SK-N-SH (cell line): Measurements from ENCODE around the gene TIMM10B. TPM values are rescaled to one million over a fixed set of nuclear protein-coding genes. Genes with fewer than 3 reads are reported as not detected.

ENCODE experiments used
- CTCF ChIA-PET: fragments of 300-600, 350-600 bp; formaldehyde crosslinking; extraction: SDS; loops from one replicate; lab custom pipeline; 2021; lab: Yijun Ruan, JAX
- POLR2A ChIA-PET: fragments of 350-600 bp; sonication (Branson Sonifier 250); formaldehyde crosslinking; extraction: SDS; loops from one replicate; lab custom pipeline; 2020; ENCODE audit warnings: antibody characterized with exemption, inconsistent platforms; lab: Yijun Ruan, JAX
- DNase-seq: peaks from one replicate; pipeline ENCODE4 v3.0.0; 2012
- H2AFZ ChIP-seq: fragments of 200-600 bp; sonication (generic); 2 replicates; pipeline ENCODE4 v1.8.1; 2016; ENCODE audit warnings: antibody characterized with exemption, mild to moderate bottlenecking, low read depth
- H3F3A ChIP-seq: fragments of 200-600 bp; sonication (generic); replicated peaks from 2 replicates; pipeline ENCODE3; 2016; ENCODE audit warnings: antibody characterized with exemption, mild to moderate bottlenecking; ENCODE audit not compliant: insufficient read depth
- H3K27ac ChIP-seq, 2 experiments: fragments of 200-500 bp in 1 of 2; fragments of 200-600 bp in 1 of 2; sonication (Bioruptor generic) in 1 of 2; sonication (generic), shearing (Covaris generic) in 1 of 2; 2 replicates each; pipeline versions ENCODE4 v1.5.1 to v1.6.1; 2014 to 2016; ENCODE audit warnings: low read depth in 2 of 2, inconsistent platforms in 1 of 2, low read length in 1 of 2, mild to moderate bottlenecking in 1 of 2, mixed read lengths in 1 of 2
- H3K27me3 ChIP-seq: fragments of 200-600 bp; sonication (generic), shearing (Covaris generic); 2 replicates; pipeline ENCODE4 v1.6.1; 2016; ENCODE audit warnings: mixed run types; ENCODE audit not compliant: insufficient read depth
- H3K36me3 ChIP-seq, 2 experiments: fragments of 200-500 bp in 1 of 2; fragments of 200-600 bp in 1 of 2; sonication (Bioruptor generic) in 1 of 2; sonication (generic) in 1 of 2; replicated peaks in 1 of 2; 2 replicates each; pipeline versions ENCODE3 to v1.5.1; 2014 to 2016; ENCODE audit warnings: low read length in 1 of 2, mild to moderate bottlenecking in 1 of 2; ENCODE audit not compliant: insufficient read depth in 2 of 2, control insufficient read depth in 1 of 2
- H3K4me1 ChIP-seq, 2 experiments: fragments of 200-500 bp in 1 of 2; fragments of 200-600 bp in 1 of 2; sonication (Bioruptor generic) in 1 of 2; sonication (generic), shearing (Covaris generic) in 1 of 2; 2 replicates each; pipeline versions ENCODE4 v1.5.1 to v1.6.1; 2014 to 2016; ENCODE audit warnings: low read depth in 1 of 2, low read length in 1 of 2, mixed run types in 1 of 2; ENCODE audit not compliant: insufficient read depth in 2 of 2, control insufficient read depth in 1 of 2
- H3K4me2 ChIP-seq: fragments of 200-600 bp; sonication (generic), shearing (Covaris generic); 2 replicates; pipeline ENCODE4 v1.6.1; 2017; ENCODE audit warnings: mixed run types
- H3K4me3 ChIP-seq, 2 experiments: fragments of 200-500 bp in 1 of 2; fragments of 200-600 bp in 1 of 2; sonication (Bioruptor generic) in 1 of 2; sonication (generic), shearing (Covaris generic) in 1 of 2; 2 replicates each; pipeline versions ENCODE4 v1.5.1 to v1.8.1; 2014 to 2016; ENCODE audit warnings: low read depth in 2 of 2, inconsistent platforms in 1 of 2, low read length in 1 of 2, mild to moderate bottlenecking in 1 of 2, mixed read lengths in 1 of 2, moderate library complexity in 1 of 2
- H3K79me2 ChIP-seq: fragments of 200-600 bp; sonication (generic); 2 replicates; pipeline ENCODE4 v1.8.1; 2017; ENCODE audit warnings: mild to moderate bottlenecking; ENCODE audit not compliant: insufficient read depth
- H3K9ac ChIP-seq: fragments of 200-600 bp; sonication (generic); 2 replicates; pipeline ENCODE4 v1.6.1; 2017; ENCODE audit warnings: mixed run types
- H3K9me2 ChIP-seq: fragments of 200-600 bp; sonication (generic); 2 replicates; pipeline ENCODE4 v1.6.1; 2017; ENCODE audit warnings: mixed run types
- H3K9me3 ChIP-seq: fragments of 200-600 bp; sonication (generic); 2 replicates; pipeline ENCODE4 v1.6.1; 2017; ENCODE audit warnings: mixed run types, mild to moderate bottlenecking, moderate library complexity
- H4K20me1 ChIP-seq: fragments of 200-600 bp; sonication (generic); 2 replicates; pipeline ENCODE4 v1.6.1; 2017; ENCODE audit warnings: mild to moderate bottlenecking, mixed run types; ENCODE audit not compliant: insufficient read depth
- GABPA ChIP-seq: IDR thresholded peaks from 2 replicates; pipeline ENCODE4 v1.4.0; 2012; ENCODE audit warnings: low read depth, mild to moderate bottlenecking
- NFIC ChIP-seq: IDR thresholded peaks from 2 replicates; pipeline ENCODE4 v1.4.0; 2012; ENCODE audit warnings: borderline replicate concordance
- POLR2AphosphoS5 ChIP-seq: IDR thresholded peaks from 2 replicates; pipeline ENCODE4 v1.6.1; 2012; ENCODE audit warnings: low read depth, low read length
- RCOR1 ChIP-seq: fragments of 150-350 bp; IDR thresholded peaks from 2 replicates; pipeline ENCODE4 v1.6.1; 2017; ENCODE audit warnings: antibody characterized with exemption, low read length
- RFX5 ChIP-seq: IDR thresholded peaks from 2 replicates; pipeline ENCODE4 v1.6.1; 2012; ENCODE audit warnings: mild to moderate bottlenecking, improper control_type of control experiment, low read length
- RXRA ChIP-seq: IDR thresholded peaks from 2 replicates; pipeline ENCODE4 v1.4.0; 2012; ENCODE audit warnings: low read depth, mild to moderate bottlenecking, borderline replicate concordance
- TCF12 ChIP-seq: IDR thresholded peaks from 2 replicates; pipeline ENCODE4 v1.4.0; 2012
- YY1 ChIP-seq: IDR thresholded peaks from 2 replicates; pipeline ENCODE4 v1.4.0; 2012; ENCODE audit warnings: low read depth, mild to moderate bottlenecking
- WGBS: methylation state at CpG from one replicate; pipeline ENCODE4 v1.1.6; 2017; ENCODE audit warnings: low lambda C conversion rate; 5-methylcytosine and 5-hydroxymethylcytosine counted together
- polyA plus RNA-seq, 3 experiments: library from polyadenylated mRNA; depleted of rRNA; stranded (reverse); fragments of >200 nt; gene quantifications; 2 replicates each; pipeline ENCODE4 v1.2.3, GENCODE V29; 2012
- TF ChIP-seq, protein P1 (sequence below): IDR thresholded peaks from 2 replicates; pipeline ENCODE4 v1.6.1; 2012; ENCODE audit warnings: mild to moderate bottlenecking, low read depth, low read length, moderate library complexity
- TF ChIP-seq, protein P2 (sequence below): IDR thresholded peaks from 2 replicates; pipeline ENCODE4; 2012
- TF ChIP-seq, protein P3 (sequence below): IDR thresholded peaks from 2 replicates; pipeline ENCODE4 v1.4.0; 2012; ENCODE audit warnings: low read depth, borderline replicate concordance
- TF ChIP-seq, protein P4 (sequence below): fragments of 150-350 bp; IDR thresholded peaks from 2 replicates; pipeline ENCODE4 v1.6.1; 2017; ENCODE audit warnings: antibody characterized with exemption, low read length, low read depth, borderline replicate concordance

Gene TIMM10B
- polyA plus RNA-seq, 1 of the 3 experiments (the other 2 are of a cell fraction): 26.2 TPM

DNA sequence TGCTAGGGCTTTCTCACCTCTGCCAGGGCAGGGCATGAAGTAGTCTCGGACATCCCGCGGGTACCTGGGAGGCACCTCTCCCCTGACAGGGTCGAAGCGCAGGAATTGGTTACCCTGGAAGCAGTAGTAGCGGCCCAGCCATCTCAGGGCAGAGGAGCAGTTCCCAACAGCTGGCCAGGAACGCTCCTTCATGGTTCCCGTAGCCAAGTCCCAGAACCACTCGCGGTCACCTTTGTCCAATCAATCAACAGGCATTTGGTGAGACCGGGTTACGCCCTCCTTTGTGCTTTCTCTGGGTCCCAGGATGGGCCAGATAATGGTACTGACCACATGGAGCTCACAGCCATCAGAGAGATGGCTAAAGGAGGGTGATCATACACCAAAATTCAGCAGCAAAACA is 43.9 kb upstream of the TIMM10B start:
- WGBS: 83% methylated on average over 8 of the region's 12 CpGs
- POLR2A ChIA-PET: interaction anchor here (0.6 to 2.3 kb wide), 2 partner anchors 18 to 36 kb away, joined by 3 to 9 read pairs; partner anchors contain the start of gene APBB1

DNA sequence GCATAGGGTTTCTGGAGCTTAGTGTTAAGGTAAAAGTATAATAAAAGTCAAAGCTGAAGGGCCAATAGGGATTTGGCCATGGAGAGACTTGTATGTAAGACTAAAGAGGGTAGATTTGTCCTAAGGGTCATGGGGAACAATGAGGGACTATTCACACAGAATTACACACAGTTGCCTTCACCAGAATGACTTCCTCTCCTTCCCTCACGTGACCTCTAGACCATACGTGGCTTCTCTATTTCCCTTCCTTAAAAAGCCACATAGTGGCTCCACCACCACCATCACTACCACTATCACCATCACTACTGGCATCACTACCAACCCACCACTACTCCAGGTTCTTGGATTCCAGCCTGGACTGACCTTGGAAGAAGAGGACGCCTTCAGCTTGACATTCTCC is 43.3 kb upstream of the TIMM10B start:
- no peaks in the 10 kb centered on the region for H3K9me2 ChIP-seq
- 93% methylated on average over 3 of the region's 3 CpGs for WGBS
- ChIA-PET CTCF (interaction anchor here (0.7 to 14.7 kb wide), 16 partner anchors 10 to 268 kb away, joined by 3 to 360 read pairs (median 7); no protein-coding TSS in a partner anchor), POLR2A (interaction anchor here (0.6 to 2.3 kb wide), 2 partner anchors 19 to 35 kb away, joined by 3 to 9 read pairs; partner anchors contain the start of gene APBB1)
- H4K20me1 ChIP-seq: no peaks in the 10 kb centered on the region
- no peaks in the 10 kb centered on the region for H3F3A ChIP-seq
- H3K27ac ChIP-seq: no peak overlapping the region
- H3K79me2 ChIP-seq: no peaks in the 10 kb centered on the region
- H3K4me1 ChIP-seq: peaks cover 0 to 18% of the 10 kb centered on the region in 2 experiments; a peak in 1 of 4 replicates
- H3K9me3 ChIP-seq: no peaks in the 10 kb centered on the region
- H3K9ac ChIP-seq: no peak overlapping the region
- H3K36me3 ChIP-seq: no peaks in the 10 kb centered on the region
- no peaks in the 10 kb centered on the region for H3K27me3 ChIP-seq
- no peak overlapping the region for H3K4me2 ChIP-seq
- H3K4me3 ChIP-seq: no peak overlapping the region
- H2AFZ ChIP-seq: no peak overlapping the region
- no peak for DNase-seq
- TF ChIP-seq, protein P1, sequence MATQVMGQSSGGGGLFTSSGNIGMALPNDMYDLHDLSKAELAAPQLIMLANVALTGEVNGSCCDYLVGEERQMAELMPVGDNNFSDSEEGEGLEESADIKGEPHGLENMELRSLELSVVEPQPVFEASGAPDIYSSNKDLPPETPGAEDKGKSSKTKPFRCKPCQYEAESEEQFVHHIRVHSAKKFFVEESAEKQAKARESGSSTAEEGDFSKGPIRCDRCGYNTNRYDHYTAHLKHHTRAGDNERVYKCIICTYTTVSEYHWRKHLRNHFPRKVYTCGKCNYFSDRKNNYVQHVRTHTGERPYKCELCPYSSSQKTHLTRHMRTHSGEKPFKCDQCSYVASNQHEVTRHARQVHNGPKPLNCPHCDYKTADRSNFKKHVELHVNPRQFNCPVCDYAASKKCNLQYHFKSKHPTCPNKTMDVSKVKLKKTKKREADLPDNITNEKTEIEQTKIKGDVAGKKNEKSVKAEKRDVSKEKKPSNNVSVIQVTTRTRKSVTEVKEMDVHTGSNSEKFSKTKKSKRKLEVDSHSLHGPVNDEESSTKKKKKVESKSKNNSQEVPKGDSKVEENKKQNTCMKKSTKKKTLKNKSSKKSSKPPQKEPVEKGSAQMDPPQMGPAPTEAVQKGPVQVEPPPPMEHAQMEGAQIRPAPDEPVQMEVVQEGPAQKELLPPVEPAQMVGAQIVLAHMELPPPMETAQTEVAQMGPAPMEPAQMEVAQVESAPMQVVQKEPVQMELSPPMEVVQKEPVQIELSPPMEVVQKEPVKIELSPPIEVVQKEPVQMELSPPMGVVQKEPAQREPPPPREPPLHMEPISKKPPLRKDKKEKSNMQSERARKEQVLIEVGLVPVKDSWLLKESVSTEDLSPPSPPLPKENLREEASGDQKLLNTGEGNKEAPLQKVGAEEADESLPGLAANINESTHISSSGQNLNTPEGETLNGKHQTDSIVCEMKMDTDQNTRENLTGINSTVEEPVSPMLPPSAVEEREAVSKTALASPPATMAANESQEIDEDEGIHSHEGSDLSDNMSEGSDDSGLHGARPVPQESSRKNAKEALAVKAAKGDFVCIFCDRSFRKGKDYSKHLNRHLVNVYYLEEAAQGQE: no peak
- TF ChIP-seq TCF12 (no peak), POLR2AphosphoS5 (no peak), RCOR1 (no peak), NFIC (no peak), GABPA (no peak)
- TF ChIP-seq, protein P2, sequence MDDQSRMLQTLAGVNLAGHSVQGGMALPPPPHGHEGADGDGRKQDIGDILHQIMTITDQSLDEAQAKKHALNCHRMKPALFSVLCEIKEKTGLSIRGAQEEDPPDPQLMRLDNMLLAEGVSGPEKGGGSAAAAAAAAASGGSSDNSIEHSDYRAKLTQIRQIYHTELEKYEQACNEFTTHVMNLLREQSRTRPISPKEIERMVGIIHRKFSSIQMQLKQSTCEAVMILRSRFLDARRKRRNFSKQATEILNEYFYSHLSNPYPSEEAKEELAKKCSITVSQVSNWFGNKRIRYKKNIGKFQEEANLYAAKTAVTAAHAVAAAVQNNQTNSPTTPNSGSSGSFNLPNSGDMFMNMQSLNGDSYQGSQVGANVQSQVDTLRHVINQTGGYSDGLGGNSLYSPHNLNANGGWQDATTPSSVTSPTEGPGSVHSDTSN: no peak
- TF ChIP-seq, protein P3, sequence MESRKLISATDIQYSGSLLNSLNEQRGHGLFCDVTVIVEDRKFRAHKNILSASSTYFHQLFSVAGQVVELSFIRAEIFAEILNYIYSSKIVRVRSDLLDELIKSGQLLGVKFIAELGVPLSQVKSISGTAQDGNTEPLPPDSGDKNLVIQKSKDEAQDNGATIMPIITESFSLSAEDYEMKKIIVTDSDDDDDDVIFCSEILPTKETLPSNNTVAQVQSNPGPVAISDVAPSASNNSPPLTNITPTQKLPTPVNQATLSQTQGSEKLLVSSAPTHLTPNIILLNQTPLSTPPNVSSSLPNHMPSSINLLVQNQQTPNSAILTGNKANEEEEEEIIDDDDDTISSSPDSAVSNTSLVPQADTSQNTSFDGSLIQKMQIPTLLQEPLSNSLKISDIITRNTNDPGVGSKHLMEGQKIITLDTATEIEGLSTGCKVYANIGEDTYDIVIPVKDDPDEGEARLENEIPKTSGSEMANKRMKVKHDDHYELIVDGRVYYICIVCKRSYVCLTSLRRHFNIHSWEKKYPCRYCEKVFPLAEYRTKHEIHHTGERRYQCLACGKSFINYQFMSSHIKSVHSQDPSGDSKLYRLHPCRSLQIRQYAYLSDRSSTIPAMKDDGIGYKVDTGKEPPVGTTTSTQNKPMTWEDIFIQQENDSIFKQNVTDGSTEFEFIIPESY: no peak
- TF ChIP-seq, protein P4, sequence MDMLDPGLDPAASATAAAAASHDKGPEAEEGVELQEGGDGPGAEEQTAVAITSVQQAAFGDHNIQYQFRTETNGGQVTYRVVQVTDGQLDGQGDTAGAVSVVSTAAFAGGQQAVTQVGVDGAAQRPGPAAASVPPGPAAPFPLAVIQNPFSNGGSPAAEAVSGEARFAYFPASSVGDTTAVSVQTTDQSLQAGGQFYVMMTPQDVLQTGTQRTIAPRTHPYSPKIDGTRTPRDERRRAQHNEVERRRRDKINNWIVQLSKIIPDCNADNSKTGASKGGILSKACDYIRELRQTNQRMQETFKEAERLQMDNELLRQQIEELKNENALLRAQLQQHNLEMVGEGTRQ: no peak

More for the DNA sequence above, 43.9 kb upstream of the TIMM10B start:
- Histone ChIP-seq H3K9ac (no peak overlapping the region), H2AFZ (no peak overlapping the region), H4K20me1 (no peaks in the 10 kb centered on the region), H3K4me1 (peaks cover 0 to 18% of the 10 kb centered on the region in 2 experiments; a peak in 1 of 4 replicates), H3K9me2 (no peaks in the 10 kb centered on the region), H3K4me3 (no peak overlapping the region), H3K27ac (no peak overlapping the region), H3K4me2 (no peak overlapping the region), H3K36me3 (no peaks in the 10 kb centered on the region), H3K79me2 (no peaks in the 10 kb centered on the region), H3K9me3 (no peaks in the 10 kb centered on the region), H3K27me3 (no peaks in the 10 kb centered on the region), H3F3A (no peaks in the 10 kb centered on the region)
- CTCF ChIA-PET: interaction anchor here (2.1 to 14.7 kb wide), 6 partner anchors 9 to 74 kb away, joined by 6 to 360 read pairs (median 17); no protein-coding TSS in a partner anchor
- TF ChIP-seq RFX5 (no peak), RXRA (no peak), YY1 (no peak)
- TF ChIP-seq, protein P1: no peak
- no peak for DNase-seq
